HFFc6 (cell line): ENCODE results near the gene ZNF831. TPM values are rescaled to one million over a fixed set of nuclear protein-coding genes. Genes with fewer than 3 reads are reported as not detected.

ENCODE experiments used
- DNase-seq: peaks from one replicate; pipeline ENCODE4 v3.0.0-alpha.2; 2018
- H3K27ac Mint-ChIP-seq: 2 replicates; pipeline ENCODE4 v1.8.0; 2020; ENCODE audit warnings: mild to moderate bottlenecking, mixed read lengths
- H3K27me3 Mint-ChIP-seq: 2 replicates; pipeline ENCODE4 v1.8.0; 2021; ENCODE audit warnings: mild to moderate bottlenecking, moderate library complexity, mixed read lengths; ENCODE audit not compliant: insufficient read depth
- H3K36me3 Mint-ChIP-seq: 2 replicates; pipeline ENCODE4 v1.8.0; 2021; ENCODE audit warnings: low read depth, mixed read lengths
- H3K4me1 Mint-ChIP-seq: 2 replicates; pipeline ENCODE4 v1.8.0; 2020; ENCODE audit warnings: low read depth, mixed read lengths
- H3K4me3 Mint-ChIP-seq: 2 replicates; pipeline ENCODE4 v1.8.0; 2020; ENCODE audit warnings: mild to moderate bottlenecking, moderate library complexity, mixed read lengths
- H3K9me3 Mint-ChIP-seq: 2 replicates; pipeline ENCODE4 v1.8.0; 2020; ENCODE audit warnings: mild to moderate bottlenecking, mixed read lengths
- CTCF ChIP-seq: fragments of 200-600 bp; sonication (generic); IDR thresholded peaks from 2 replicates; pipeline ENCODE4 v1.5.0; 2021; ENCODE audit warnings: antibody characterized with exemption, mild to moderate bottlenecking
- total RNA-seq, 6 experiments: library from RNA; stranded (reverse); fragmentation: NEBNext Ultra II Directional; extraction: Animal tissue kit (Norgen Biotek cat#: 25700); gene quantifications; 2 replicates in 1 of 6; 3 replicates in 5 of 6; pipeline ENCODE4 v1.2.3, GENCODE V29; 2021

The ZNF831 gene
- total RNA-seq, 6 experiments from 2014 or later = not detected

GRCh38 chr20:59247731-59248684 lies 84.4 kb downstream of the ZNF831 start:
- Mint-ChIP-seq H3K27me3 (peaks cover 3% of the 10 kb centered on the region), H3K36me3 (no peaks in the 10 kb centered on the region), H3K9me3 (peaks cover 8% of the 10 kb centered on the region; the same call in 1 of the 2 replicates), H3K4me1 (no peaks in the 10 kb centered on the region), H3K4me3 (no peak overlapping the region), H3K27ac (no peak overlapping the region)
- no peak for DNase-seq
- TF ChIP-seq CTCF = no peak

GRCh38 chr20:59250293-59250692 lies 86.7 kb downstream of the ZNF831 start:
- no peaks in the 10 kb centered on the region for H3K4me1 Mint-ChIP-seq
- TF ChIP-seq CTCF = no peak
- H3K27me3 Mint-ChIP-seq = no peaks in the 10 kb centered on the region; the same call in none of the 2 replicates
- no peak overlapping the region for H3K27ac Mint-ChIP-seq
- no peak for DNase-seq
- H3K9me3 Mint-ChIP-seq = peaks cover 8% of the 10 kb centered on the region; the same call in 1 of the 2 replicates
- H3K4me3 Mint-ChIP-seq = no peak overlapping the region
- no peaks in the 10 kb centered on the region for H3K36me3 Mint-ChIP-seq

- Mint-ChIP-seq H3K4me3 (no peak overlapping the region), H3K9me3 (peaks cover 8% of the 10 kb centered on the region; the same call in 1 of the 2 replicates), H3K4me1 (no peaks in the 10 kb centered on the region), H3K27me3 (no peaks in the 10 kb centered on the region; the same call in none of the 2 replicates), H3K36me3 (no peaks in the 10 kb centered on the region), H3K27ac (no peak overlapping the region)
- TF ChIP-seq CTCF = no peak
- no peak for DNase-seq
Observed at GRCh38 chr20:59253325-59253724, 89.7 kb downstream of the ZNF831 start.

- TF ChIP-seq CTCF = no peak
- Mint-ChIP-seq H3K4me3 (no peak overlapping the region), H3K36me3 (no peaks in the 10 kb centered on the region), H3K4me1 (no peaks in the 10 kb centered on the region), H3K27ac (no peak overlapping the region), H3K27me3 (no peaks in the 10 kb centered on the region; the same call in none of the 2 replicates), H3K9me3 (peaks cover 8% of the 10 kb centered on the region; the same call in 1 of the 2 replicates)
- no peak for DNase-seq
Observed at GRCh38 chr20:59253779-59254319, 90.2 kb downstream of the ZNF831 start.

GRCh38 chr20:59255256-59255655 lies 91.6 kb downstream of the ZNF831 start:
- H3K27me3 Mint-ChIP-seq = no peaks in the 10 kb centered on the region; the same call in none of the 2 replicates
- peaks cover 8% of the 10 kb centered on the region; the same call in 1 of the 2 replicates for H3K9me3 Mint-ChIP-seq
- no peak overlapping the region for H3K4me3 Mint-ChIP-seq
- DNase-seq = no peak
- H3K27ac Mint-ChIP-seq = no peak overlapping the region
- H3K4me1 Mint-ChIP-seq = no peaks in the 10 kb centered on the region
- TF ChIP-seq CTCF = no peak
- no peaks in the 10 kb centered on the region for H3K36me3 Mint-ChIP-seq
